GM21447 (cell line): ENCODE data around the gene SREBF2.
A peak's percentile ranks its signal among the peaks of the same experiment; 100 is the strongest.

Experiments used
- ATAC-seq: cut with Tn5 transposase; IDR thresholded peaks from one replicate; pipeline ENCODE4 v1.9.1; 2021; ENCODE audit not compliant: unreplicated experiment

SREBF2 gene

DNA sequence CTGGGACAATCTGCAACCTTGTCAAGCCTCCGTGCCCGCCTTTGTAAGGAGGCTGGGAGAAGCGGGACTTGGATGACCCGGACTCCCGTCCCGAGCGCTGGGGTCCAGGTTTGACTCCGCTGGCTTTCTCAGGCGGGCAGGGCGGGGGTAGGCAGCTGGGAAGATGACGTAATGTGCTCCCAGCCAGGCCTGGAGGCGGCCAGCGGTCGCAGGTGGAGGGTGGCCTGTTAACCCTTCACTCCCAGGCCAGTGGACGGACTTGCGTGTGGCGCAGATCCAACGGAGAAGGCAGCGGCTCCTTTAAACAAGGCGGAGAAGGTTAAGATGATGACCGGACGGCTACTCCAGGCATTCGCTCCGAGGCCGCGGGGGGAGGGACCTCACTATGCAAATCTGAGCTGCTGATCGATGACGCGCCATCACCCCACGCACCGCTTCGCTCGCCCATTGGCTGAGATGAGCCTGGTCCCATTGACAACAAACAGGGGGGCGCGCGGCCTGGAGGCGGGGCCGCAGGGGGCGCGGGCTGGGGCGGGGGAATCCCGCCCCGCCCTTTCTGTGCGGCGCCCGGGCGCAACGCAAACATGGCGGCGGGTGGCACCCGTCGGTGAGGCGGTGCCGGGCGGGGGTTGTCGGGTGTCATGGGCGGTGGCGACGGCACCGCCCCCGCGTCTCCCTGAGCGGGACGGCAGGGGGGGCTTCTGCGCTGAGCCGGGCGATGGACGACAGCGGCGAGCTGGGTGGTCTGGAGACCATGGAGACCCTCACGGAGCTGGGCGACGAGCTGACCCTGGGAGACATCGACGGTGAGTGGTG lies at the start of gene SREBF2:
Gene SREBF2 (plus strand): TSS at position 553 of the 816 bp plus-strand sequence. CDS start 166 bp downstream, at position 719.
- ATAC-seq: peak; percentile 87

DNA sequence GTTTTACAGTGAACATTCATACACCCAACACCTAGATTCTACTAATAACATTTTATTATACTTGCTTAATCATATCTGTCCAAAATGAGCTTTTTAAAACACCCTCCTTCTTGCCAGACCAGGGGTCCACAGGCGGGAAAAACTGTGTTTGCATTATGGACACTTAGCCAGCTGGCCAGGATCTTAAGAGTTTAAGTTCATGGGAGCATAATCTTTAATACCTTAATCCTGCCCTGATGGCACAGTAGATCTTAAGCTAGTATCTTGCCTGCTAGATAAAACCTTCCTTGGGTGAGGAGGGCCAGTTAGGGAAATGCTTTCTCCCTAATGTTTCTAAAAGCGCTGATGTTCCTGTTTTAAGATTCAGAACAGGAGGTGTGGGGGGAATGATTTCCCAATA lies 45.6 kb upstream of the SREBF2 start:
- ATAC-seq: no peak

DNA sequence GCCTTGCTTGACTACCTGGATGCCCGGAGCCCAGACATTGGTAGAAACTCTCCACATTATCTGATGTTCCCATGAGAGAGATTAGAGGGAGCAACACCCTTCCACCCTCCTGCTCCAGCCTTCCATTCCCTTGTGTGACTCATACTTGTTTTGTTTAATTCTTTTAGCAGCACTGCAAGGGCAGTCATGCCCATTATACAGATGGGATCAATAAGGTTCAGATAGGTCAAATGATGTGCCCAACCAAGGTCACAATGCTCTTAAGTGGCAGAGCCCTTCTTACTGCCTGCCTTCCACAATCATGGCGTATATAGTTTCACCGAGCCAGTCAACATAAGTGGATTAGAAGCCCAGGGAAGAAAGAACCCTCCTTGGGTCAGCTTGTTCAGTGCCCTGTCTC lies 39.0 kb upstream of the SREBF2 start:
- ATAC-seq: no peak

DNA sequence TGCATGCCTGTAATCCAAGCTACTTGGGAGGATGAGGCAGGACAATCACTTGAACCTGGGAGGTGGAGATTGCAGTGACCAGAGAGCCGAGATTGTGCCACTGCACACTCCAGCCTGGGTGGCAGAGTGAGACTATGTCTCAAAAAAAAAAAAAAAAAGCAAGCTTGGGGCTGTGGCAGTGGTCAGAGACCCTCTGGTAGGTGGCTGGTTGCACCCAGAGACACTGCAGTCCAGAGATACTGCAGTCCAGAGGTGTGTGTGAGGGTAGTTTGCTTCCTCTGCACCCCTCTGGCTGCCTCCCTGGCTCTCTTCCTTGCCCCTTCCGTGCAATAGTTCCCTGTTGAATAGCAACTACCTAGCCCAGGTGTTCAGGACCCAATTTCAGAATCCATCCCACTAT lies 34.2 kb upstream of the SREBF2 start:
- no peak for ATAC-seq

DNA sequence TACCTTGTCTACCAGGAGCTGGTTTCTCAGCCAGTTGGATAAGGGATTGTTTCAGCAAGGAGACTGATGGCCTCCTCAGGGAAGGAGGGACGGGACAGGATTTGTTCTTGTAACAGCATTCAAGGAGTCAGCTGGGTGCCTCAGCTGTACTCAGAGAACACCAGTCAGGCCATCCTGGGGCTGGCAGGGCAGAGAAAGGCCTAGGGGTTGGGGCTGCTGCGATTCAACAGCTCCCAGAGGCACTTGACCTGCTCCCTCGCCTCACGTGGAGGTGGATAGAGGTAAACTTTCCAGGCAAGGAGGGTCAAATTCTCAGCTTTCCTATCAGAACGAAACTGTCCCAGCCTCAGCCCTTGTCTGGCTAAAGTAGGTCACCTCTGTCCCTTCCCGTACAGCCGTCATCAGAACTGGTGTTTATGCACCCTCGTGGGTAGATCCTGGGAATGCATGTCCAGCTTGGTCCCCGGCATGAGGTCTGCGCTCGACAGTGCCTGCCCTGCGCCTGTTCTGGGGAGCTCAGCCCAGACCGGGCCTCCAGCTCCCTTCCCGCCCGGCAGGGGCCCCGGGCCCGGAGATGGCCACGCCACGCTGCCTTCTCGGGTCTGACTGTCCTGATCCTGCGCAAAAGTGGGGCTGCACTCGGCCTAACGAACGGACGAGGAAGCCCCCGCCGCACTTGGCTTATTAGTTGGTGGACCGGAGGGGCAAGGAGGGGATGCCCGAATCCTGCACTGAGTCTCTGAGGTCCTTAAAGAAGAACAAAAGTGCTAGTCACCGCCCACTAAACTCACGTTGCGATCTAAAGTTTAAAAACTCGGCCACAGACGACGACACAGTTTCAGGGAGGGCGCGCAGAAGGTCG lies 33.2 kb upstream of the SREBF2 start:
- ATAC-seq: no peak

DNA sequence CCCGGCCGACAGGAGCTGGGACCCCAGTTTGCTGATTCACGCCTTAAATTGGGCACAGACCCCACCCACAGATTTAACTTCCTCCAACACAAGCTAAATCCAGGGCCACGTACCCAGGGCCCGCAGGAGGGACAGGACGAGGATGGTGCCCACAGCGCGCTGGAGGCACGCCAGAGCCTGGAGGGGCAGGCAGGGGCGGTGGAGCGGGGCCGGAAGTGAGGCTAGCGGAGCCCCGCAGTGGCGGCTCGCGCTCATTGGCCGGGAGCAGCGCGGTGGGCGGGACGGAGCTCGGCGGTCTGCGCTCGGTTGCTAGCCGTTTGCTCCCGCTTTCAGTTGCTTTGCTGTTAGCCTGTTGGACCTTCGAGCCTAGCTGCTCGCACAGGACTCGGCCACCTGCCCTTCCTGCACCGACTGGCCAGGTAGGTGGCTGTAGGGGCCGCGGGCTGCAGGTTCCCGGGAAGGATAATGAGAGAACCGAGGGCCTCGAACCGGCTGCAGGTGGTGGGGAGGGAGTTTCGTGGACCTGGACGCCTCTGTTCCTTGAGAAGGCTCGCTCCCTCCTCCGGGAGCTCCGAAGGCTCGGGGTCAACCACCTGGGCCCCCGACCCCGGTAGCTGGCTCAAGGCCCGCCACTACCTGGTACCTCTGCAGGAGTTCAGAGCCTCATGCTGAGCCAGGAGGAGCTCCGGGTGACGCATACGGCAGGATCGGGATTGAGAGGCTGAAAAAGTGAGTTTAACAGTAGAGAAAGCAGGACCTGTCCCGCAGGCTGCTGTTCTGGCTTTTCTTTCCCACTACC lies 32.4 kb upstream of the SREBF2 start, which contains the start of gene CCDC134:
Gene CCDC134 (plus strand): TSS at position 332 of the 799 bp plus-strand sequence. CDS start 8,212 bp downstream, outside the sequence.
- ATAC-seq: peak; percentile 88

DNA sequence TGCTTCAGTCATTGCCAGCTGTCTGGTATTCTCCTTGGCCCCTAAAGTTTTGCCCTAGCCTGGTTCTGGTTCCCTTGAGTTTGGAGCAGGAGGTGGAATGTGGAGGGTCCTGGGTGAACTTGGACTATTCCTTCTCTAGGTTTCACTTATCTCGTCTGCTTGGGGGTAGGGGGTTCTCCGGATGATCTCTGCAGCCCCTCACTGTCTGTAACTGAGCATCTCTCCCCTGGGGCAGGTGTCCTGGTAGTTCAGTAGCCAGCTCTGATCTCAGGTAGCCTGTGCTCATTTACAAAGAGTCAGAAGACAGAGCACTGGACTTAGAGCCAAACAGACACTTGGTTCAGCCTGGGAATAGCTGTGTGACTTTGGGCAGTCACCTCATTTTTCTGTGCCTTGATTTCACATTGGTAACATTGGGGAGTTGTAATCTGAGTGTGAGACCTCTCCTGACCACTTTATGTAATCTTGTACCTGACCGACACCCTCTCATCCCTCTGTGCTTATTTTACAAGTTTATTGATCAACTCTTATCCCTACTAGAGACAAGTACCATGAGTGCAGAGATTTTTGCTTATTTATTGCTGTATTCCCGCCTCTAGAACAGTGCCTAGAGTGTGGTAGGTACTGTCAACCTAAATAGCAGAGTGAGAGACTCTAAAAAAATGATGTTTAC lies 31.6 kb upstream of the SREBF2 start:
- no peak for ATAC-seq

DNA sequence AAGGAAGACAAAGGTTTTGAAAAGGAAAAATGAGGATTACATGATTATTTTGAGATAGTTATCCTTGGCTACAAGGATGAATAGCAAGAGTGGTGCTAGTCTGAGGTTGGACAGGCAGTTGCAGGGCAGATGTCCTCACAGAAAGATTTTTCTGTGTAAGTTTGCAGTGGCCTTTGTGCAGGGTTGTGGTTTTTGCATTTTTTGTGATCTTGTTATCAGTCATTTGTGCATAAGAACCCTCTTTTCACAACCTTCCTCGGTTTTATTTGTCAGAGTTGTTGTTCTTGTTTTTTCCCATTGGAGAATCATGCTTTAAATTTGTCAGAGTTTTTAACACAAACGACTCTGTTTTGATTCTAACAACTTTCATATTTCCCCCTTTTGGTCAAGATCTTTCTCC lies 31.0 kb upstream of the SREBF2 start:
- ATAC-seq: no peak

DNA sequence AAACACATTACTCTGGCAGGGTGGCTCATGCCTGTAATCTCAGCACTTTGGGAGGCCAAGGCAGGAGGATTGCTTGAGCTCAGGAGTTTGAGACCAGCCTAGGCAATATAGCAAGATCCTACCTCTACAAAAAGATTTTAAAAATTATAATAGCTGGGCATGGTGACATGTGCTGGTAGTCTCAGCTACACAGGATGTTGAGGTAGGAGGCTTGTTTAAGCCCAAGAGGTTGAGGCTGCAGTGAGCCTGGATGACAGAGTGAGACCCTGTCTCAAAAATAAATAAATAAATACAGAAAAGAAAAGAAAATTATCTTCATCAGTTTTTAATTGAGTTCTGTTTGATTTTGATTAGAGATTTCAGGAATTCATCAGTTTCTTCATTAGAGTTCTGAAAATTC lies 27.3 kb upstream of the SREBF2 start:
- ATAC-seq: no peak

DNA sequence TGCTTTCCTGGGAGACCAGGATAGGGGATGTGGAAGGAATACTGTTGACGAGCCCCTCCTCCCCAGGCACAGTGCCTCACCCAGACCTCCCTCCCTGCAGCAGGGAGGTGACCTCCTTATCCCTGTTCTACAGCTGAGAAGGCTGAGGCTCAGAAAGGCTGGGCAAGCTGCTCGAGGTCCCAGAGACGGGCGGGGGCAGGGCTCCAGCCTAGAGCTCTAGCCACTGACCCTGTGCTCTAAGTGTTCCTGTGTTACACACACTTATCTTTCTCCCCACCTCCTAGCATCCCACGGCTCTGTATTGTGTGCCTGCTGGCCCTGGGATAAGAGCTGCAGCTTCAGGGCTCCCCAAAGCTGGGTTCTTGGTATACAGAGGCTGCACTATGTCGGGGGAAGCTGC lies 24.5 kb upstream of the SREBF2 start:
- no peak for ATAC-seq

DNA sequence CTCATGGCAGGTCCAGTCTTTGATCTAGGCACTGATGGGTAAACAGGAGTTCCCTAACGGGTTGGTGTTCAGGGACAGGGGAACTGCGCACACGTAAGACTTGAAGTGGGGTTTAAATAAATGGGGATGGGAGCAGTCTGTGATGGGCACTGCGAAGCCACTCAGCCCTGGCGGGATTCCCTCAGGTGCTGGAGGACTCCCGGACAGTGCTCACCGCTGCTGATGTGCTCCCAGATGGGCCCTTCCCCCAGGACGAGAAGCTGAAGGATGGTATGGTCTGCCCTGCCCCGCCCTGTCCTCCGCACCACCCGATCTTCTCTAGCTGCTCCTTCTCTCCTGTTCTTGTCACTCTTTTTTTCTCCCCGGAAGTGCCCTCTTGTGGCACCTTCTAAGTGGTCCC lies 22.9 kb upstream of the SREBF2 start:
- ATAC-seq: no peak

DNA sequence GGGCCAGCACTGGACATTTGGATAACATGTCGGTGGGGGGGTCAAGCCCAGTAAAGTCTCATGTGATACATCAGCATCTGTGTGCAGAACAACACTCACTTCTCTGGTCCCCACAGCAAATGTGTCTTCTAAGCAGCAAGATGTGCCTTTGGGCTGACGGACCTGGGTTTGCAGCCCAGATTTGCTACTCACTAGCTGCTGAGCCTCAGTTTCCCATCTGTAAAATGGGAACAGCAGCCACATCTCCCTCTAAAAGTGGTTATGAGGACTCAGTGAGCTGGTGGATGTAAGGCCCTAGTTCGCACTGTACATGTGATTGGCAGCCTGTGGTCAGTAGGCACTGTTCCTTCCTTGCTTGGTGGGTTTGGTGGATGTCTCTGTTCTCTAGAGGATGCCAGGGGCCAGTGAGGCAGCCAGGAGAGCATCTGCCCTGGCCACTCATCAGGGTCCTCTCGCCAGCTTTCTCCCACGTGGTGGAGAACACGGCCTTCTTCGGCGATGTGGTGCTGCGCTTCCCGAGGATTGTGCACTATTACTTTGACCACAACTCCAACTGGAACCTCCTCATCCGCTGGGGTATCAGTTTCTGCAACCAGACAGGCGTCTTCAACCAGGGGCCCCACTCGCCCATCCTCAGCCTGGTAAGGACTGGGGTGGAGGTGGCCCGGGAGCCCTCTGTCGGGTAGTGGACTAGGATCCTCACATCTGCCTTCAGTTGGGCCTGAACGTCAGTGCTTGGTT lies 19.9 kb upstream of the SREBF2 start:
- no peak for ATAC-seq

DNA sequence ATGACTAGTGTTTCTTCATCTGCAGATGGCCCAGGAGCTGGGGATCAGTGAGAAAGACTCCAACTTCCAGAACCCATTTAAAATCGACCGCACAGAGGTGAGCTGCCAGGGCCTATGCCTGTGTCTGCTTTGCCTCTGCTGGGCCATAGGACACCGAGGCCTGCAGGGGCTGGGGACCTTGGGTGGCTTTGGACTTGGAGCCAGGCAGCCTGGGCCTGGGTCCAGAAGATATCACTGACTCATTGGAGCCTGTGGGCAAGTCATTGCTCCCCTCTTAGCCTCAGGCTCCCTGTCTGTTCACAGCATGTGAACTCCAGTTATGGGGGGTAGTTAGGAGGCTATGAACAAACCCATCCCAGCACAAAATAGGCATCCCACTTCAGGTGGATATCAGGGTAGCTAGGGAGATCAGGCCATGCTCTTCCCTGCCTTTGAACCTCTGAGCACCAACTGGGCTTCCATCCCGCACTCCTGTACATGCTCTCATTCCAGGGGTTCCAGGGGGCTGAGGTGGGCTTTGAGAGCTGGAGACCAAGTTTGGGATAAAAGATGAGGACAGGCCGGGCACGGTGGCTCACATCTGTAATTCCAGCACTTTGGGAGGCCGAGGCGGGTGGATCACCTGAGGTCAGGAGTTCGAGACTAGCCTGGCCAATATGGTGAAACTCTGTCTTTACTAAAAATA lies 19.0 kb upstream of the SREBF2 start:
- ATAC-seq: no peak

DNA sequence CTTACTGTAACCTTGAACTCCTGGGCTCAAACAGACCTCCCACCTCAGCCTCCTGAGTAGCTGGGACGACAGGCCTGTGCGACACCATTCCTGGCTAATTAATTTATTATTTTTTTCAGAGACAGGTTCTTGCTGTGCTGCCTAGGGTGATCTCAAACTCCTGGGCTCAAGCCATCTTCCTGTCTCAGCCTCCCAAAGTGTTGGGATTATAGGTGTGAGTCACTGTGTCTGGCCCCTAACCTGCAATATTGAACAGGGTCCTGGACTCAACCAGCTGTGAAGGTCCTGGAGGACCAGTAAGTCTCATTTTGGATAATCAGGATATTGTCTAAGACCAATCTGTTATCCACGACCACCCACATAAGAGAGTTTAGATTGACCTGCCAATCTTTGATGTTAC lies 17.2 kb upstream of the SREBF2 start:
- no peak for ATAC-seq

DNA sequence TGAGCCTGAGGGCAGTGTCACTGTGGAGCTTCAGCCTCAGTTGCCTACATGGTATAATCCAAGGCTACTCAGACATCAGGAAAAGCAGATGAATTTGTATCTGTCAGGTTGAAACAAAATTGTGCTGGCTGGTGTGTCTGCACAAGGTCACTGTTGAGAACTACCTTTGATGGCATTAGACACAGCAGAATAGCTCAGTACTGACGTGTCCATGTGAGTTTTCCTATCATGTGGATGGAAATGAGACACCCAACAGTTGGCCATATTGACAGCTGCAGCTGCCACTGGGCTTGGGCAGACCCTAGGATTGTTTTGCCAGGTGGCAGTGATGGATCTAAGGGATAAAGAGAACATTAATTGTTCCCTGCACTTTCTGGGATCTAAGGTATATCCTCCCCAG lies 16.7 kb upstream of the SREBF2 start:
- no peak for ATAC-seq

DNA sequence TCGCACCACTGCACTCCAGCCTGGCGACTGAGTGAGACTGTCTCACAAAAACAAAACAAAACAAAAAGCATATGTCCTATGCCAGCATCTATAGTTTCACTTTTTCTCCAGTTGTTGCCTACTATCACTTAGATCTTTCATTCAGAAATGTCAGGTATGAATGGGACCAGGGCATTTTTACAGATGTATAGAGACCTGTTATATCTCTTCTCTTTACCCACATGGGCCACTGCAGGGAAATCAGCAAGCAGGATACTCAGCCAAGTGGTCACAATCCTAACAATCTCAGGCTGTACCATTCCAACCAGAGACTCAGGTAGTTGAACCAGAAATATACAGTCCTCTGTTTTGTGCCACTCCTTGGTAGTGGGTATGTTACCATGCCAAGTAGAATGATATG lies 16.0 kb upstream of the SREBF2 start:
- ATAC-seq: no peak

DNA sequence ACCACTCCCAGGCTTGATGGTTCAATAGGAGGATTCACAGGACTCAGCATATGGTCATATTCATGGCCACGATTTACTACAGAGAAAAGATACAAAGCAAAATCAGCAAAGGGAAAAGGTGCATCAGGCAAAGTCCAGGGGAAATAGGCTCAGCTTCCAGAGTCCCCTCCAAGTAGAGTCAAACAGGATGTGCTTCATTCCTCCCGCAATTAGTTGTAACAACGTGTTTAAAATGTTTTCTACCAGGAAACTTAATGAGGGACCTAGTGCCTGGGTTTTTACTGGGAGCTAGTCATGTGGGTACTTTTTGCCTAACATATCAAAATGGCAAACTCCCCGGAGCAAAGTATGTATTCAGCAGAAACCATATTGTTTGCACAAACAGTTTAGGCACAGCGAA lies 14.9 kb upstream of the SREBF2 start:
- ATAC-seq: no peak

DNA sequence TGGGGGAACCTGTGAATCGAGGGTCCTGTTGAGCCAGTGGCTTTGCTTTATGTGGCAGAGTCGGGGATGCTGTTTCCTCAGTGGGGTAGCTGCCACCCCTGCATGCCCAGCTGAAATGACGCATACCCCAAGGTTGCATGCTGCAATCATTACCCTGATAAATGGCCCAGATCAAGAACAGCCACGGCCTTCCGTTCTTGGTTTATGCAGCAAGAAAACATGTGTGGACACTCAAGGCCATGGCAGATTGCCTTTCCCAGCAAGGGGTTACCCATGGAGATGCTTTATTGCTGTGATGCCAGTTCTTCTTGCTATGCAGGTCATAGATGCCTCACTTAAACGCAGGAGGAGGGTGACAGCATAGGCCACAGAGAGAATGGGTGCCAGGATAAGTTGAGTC lies 14.3 kb upstream of the SREBF2 start:
- no peak for ATAC-seq

DNA sequence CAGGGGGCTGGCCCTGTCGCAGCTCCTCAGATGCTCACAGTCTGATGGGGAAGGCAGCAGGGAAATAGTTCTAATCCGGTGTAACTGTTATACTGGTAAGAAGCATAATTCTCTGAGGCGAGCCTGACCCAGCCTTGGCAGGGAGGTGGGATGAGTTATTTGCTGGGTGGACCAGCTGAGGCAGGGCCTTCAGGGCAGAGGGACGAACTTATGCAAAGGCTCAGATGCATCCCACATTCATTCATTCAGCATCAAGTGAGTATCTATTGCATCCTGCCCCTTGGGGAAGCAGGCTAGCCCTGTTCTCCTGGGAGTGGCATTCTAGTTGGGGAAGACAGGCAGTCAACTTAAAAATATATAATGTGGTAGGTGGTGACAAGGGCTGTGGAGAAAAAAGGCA lies 13.6 kb upstream of the SREBF2 start:
- no peak for ATAC-seq
